Measurements from ENCODE around the gene CHD9NB. TPM values are rescaled to one million over a fixed set of nuclear protein-coding genes. Genes with fewer than 3 reads are reported as not detected.
A peak's percentile ranks its signal among the peaks of the same experiment; 100 is the strongest.

Gene CHD9NB
- total and polyA plus RNA-seq, 10 of the 15 experiments (the other 5 are each of a cell fraction or from before 2014, with no cell fraction given) = 0.14 to 1.6 (median 0.73) TPM

DNA sequence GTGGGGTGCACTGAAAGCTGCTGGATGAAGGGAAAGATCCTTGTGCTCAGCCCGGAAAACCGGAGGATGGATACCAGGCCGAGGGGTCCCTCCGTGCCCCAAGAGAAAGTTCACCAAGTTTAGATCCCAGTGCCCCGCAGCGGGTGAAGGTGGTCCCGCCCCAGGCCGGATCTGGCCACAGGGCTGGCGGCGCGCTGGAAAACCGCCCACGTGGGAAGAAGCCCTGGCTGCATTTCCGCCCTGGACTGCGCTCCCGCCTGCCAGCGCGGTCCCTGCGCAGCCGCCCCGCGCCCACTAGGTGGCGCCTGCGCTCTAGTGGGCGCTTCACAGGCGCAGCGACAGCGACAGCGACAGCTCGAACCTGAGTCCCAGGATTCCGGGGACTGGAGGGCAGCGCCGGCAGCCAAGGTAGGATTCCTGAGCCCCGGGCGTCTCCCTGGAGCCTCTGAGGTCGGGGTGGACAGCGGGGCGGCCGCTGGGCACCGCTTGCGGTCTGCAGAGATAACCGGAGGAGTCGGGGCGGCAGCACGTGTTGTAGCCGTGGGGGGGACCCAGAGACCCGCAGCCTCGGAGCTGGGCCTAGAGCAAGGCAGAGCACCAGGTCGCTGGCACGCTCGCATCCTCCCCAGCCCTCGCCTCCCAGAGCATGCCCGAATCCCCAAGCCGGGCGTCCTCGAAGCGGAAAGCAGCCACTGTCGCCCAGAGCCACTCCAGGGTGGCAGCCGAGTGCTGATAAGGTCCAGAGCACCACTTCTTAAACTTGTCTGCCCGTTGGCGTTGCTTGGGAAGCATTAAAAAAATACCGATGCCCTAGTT is 2.2 kb upstream of the CHD9NB start, which contains the start of gene CHD9 (continued):
- TF ChIP-seq, protein P1, sequence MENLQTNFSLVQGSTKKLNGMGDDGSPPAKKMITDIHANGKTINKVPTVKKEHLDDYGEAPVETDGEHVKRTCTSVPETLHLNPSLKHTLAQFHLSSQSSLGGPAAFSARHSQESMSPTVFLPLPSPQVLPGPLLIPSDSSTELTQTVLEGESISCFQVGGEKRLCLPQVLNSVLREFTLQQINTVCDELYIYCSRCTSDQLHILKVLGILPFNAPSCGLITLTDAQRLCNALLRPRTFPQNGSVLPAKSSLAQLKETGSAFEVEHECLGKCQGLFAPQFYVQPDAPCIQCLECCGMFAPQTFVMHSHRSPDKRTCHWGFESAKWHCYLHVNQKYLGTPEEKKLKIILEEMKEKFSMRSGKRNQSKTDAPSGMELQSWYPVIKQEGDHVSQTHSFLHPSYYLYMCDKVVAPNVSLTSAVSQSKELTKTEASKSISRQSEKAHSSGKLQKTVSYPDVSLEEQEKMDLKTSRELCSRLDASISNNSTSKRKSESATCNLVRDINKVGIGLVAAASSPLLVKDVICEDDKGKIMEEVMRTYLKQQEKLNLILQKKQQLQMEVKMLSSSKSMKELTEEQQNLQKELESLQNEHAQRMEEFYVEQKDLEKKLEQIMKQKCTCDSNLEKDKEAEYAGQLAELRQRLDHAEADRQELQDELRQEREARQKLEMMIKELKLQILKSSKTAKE (IDR thresholded peaks at IDR 0.05; ENCODE audit: low read depth, poor library complexity, severe bottlenecking) = no peak
- peak; percentile 95; the same call in 1 of the 2 replicates for TF ChIP-seq GATAD2B (conservative IDR thresholded peaks at IDR 0.05; ENCODE audit: low read depth)
- TF ChIP-seq TCF7 (IDR thresholded peaks at IDR 0.05; ENCODE audit: borderline replicate concordance) = no peak
- TF ChIP-seq KDM1A (IDR thresholded peaks at IDR 0.05; ENCODE audit: borderline replicate concordance) = no peak
- no peak for TF ChIP-seq PBX3 (IDR thresholded peaks at IDR 0.05; ENCODE audit: insufficient replicate concordance, low read depth, low read length)
- TF ChIP-seq TCF12 (IDR thresholded peaks at IDR 0.05; ENCODE audit: low read depth, low read length) = 0 out of 2 replicates have a peak, but pooled peaks have one; percentile 37
- no peak for TF ChIP-seq STAT3 (IDR thresholded peaks at IDR 0.05; ENCODE audit: low read depth, low read length)
- TF ChIP-seq TARDBP (IDR thresholded peaks at IDR 0.05; ENCODE audit: borderline replicate concordance) = no peak
- 0 out of 2 replicates have a peak, but pooled peaks have one; percentile 17 for TF ChIP-seq IRF4 (IDR thresholded peaks at IDR 0.05; ENCODE audit: low read depth, low read length)
- no peak for TF ChIP-seq CHD1 (IDR thresholded peaks at IDR 0.05; ENCODE audit: low read depth, low read length)
- TF ChIP-seq GABPA (IDR thresholded peaks at IDR 0.05; ENCODE audit: low read depth) = no peak
- TF ChIP-seq MEF2B (IDR thresholded peaks at IDR 0.05; ENCODE audit: partially characterized antibody, poor library complexity, severe bottlenecking) = peak; percentile 31
- TF ChIP-seq ATF7 (IDR thresholded peaks at IDR 0.05; ENCODE audit: low read depth) = no peak
- TF ChIP-seq STAT1 (conservative IDR thresholded peaks at IDR 0.05) = no peak
- no peak for TF ChIP-seq CHD2 (IDR thresholded peaks at IDR 0.05; ENCODE audit: borderline replicate concordance, low read depth, low read length)
- TF ChIP-seq IKZF1 (conservative IDR thresholded peaks at IDR 0.05) = peak; percentile 98
- peak; percentile 64; the same call in 1 of the 2 replicates for TF ChIP-seq CBX5 (IDR thresholded peaks at IDR 0.05; ENCODE audit: low read depth)
- TF ChIP-seq, protein P2, sequence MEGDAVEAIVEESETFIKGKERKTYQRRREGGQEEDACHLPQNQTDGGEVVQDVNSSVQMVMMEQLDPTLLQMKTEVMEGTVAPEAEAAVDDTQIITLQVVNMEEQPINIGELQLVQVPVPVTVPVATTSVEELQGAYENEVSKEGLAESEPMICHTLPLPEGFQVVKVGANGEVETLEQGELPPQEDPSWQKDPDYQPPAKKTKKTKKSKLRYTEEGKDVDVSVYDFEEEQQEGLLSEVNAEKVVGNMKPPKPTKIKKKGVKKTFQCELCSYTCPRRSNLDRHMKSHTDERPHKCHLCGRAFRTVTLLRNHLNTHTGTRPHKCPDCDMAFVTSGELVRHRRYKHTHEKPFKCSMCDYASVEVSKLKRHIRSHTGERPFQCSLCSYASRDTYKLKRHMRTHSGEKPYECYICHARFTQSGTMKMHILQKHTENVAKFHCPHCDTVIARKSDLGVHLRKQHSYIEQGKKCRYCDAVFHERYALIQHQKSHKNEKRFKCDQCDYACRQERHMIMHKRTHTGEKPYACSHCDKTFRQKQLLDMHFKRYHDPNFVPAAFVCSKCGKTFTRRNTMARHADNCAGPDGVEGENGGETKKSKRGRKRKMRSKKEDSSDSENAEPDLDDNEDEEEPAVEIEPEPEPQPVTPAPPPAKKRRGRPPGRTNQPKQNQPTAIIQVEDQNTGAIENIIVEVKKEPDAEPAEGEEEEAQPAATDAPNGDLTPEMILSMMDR (IDR thresholded peaks at IDR 0.05 in 2 of 3, conservative IDR thresholded peaks at IDR 0.05 in 1 of 3; ENCODE audit: control insufficient read depth in 2 of 3, extremely low read depth in 1 of 3, insufficient read depth in 1 of 3, low read depth in 3 of 3, low read length in 3 of 3) = peak; percentile 97 to 99 (median 98)
- no peak for TF ChIP-seq PAX8 (IDR thresholded peaks at IDR 0.05)
- TF ChIP-seq CREB1 (IDR thresholded peaks at IDR 0.05; ENCODE audit: low read depth) = no peak
- TF ChIP-seq, protein P3, sequence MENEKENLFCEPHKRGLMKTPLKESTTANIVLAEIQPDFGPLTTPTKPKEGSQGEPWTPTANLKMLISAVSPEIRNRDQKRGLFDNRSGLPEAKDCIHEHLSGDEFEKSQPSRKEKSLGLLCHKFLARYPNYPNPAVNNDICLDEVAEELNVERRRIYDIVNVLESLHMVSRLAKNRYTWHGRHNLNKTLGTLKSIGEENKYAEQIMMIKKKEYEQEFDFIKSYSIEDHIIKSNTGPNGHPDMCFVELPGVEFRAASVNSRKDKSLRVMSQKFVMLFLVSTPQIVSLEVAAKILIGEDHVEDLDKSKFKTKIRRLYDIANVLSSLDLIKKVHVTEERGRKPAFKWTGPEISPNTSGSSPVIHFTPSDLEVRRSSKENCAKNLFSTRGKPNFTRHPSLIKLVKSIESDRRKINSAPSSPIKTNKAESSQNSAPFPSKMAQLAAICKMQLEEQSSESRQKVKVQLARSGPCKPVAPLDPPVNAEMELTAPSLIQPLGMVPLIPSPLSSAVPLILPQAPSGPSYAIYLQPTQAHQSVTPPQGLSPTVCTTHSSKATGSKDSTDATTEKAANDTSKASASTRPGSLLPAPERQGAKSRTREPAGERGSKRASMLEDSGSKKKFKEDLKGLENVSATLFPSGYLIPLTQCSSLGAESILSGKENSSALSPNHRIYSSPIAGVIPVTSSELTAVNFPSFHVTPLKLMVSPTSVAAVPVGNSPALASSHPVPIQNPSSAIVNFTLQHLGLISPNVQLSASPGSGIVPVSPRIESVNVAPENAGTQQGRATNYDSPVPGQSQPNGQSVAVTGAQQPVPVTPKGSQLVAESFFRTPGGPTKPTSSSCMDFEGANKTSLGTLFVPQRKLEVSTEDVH (IDR thresholded peaks at IDR 0.05; ENCODE audit: low read depth, partially characterized antibody) = no peak
- no peak for TF ChIP-seq ZNF24 (IDR thresholded peaks at IDR 0.05)
- TF ChIP-seq FOXK2 (IDR thresholded peaks at IDR 0.05) = no peak

Measured in GM12878 (cell line).